ENCODE data around the gene DGKD.

DNA sequence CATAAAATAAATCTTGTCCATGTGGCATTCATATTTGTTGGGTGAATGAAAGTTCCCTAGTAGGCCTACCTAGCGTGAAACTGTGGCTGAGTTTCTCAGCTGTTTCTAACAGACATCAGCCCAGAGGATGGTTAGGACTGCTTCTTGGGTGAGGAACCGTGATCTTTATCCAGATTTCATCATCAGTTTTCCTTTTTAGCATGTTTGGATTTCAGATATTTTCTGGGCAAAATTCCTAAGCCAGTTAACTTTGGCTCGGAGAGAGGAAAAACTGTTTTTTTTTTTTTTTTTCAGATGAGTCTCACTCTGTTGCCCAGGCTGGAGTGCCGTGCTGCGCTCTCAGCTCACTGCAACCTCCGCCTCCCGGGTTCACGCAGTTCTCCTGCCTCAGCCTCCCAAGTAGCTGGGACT is 53.5 kb downstream of the DGKD start:
- TF ChIP-seq, protein P1, sequence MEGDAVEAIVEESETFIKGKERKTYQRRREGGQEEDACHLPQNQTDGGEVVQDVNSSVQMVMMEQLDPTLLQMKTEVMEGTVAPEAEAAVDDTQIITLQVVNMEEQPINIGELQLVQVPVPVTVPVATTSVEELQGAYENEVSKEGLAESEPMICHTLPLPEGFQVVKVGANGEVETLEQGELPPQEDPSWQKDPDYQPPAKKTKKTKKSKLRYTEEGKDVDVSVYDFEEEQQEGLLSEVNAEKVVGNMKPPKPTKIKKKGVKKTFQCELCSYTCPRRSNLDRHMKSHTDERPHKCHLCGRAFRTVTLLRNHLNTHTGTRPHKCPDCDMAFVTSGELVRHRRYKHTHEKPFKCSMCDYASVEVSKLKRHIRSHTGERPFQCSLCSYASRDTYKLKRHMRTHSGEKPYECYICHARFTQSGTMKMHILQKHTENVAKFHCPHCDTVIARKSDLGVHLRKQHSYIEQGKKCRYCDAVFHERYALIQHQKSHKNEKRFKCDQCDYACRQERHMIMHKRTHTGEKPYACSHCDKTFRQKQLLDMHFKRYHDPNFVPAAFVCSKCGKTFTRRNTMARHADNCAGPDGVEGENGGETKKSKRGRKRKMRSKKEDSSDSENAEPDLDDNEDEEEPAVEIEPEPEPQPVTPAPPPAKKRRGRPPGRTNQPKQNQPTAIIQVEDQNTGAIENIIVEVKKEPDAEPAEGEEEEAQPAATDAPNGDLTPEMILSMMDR (IDR thresholded peaks at IDR 0.05 in 2 of 3, conservative IDR thresholded peaks at IDR 0.05 in 1 of 3; ENCODE audit: borderline replicate concordance in 1 of 3, insufficient read depth in 1 of 3, low read depth in 2 of 3, low read length in 2 of 3) = no peak
- TF ChIP-seq POLR2A (IDR thresholded peaks at IDR 0.05; ENCODE audit: borderline replicate concordance, extremely low read depth, insufficient read depth, insufficient read length) (no peak), EZH2 (IDR thresholded peaks at IDR 0.05) (no peak)
